ENCODE results near the gene JPH4. TPM values are rescaled to one million over a fixed set of nuclear protein-coding genes. Genes with fewer than 3 reads are reported as not detected.

The JPH4 gene
- total and polyA plus RNA-seq, 8 donors = 0.12 to 1.3 (median 0.41) TPM

DNA sequence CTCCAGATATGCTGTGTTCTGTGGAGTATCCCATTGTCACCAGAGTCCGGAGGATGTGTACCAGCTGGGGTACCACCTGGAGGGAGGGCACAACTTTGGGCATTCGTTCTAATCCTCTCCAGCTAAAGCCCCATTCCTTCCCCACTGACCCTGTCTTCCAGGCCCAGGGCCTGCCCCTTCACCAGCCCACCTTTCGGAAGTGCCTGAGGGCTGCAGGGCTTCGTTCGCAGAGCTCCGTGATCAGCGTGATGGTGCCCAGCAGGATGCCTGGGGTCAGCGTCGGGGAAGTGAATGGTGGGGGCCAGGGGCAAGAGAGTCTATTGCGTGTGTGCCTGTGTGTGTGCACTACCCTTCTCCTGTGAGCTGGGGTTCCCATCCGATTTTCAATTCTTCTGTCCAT is 13.0 kb downstream of the JPH4 start:
- DNase-seq (no peak), FAIRE-seq (no peak), ATAC-seq (no peak)
- Histone ChIP-seq H3K4me1 (peaks cover 0 to 14% (median 6%) of the 10 kb centered on the region in 3 donors), H3K9me3 (no peaks in the 10 kb centered on the region), H3K27ac (no peak overlapping the region), H3K4me3 (no peak overlapping the region), H3K27me3 (no peaks in the 10 kb centered on the region), H3K36me3 (peaks cover 0 to 24% (median 7%) of the 10 kb centered on the region in 3 donors)
- TF ChIP-seq, protein P1, sequence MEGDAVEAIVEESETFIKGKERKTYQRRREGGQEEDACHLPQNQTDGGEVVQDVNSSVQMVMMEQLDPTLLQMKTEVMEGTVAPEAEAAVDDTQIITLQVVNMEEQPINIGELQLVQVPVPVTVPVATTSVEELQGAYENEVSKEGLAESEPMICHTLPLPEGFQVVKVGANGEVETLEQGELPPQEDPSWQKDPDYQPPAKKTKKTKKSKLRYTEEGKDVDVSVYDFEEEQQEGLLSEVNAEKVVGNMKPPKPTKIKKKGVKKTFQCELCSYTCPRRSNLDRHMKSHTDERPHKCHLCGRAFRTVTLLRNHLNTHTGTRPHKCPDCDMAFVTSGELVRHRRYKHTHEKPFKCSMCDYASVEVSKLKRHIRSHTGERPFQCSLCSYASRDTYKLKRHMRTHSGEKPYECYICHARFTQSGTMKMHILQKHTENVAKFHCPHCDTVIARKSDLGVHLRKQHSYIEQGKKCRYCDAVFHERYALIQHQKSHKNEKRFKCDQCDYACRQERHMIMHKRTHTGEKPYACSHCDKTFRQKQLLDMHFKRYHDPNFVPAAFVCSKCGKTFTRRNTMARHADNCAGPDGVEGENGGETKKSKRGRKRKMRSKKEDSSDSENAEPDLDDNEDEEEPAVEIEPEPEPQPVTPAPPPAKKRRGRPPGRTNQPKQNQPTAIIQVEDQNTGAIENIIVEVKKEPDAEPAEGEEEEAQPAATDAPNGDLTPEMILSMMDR (IDR thresholded peaks at IDR 0.05) = no peak
- intact Hi-C loops (cut with DNase I) = no loop called here
- WGBS, 2 donors = 84 to 91% methylated on average over 11 of the region's 11 CpGs

DNA sequence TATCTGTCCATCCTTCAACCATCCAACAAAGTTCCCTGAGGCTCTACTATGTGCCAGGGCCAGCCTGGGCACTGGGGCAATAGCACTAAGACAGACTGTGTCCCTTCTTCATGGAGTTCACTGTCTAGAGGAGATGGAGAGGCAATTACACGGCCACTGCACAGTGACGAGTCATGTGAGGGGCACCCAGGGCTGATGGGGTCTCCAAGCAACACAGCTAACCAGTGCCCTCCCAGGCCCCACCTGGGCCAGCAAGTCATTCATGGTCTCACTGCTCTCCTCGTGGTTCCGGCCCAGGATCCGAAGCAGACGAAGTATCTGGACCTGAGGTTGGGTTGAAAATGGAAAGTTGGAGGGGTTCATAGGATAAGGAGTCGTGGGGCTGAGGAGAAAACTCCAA is 13.7 kb downstream of the JPH4 start:
- TF ChIP-seq, protein P1 (IDR thresholded peaks at IDR 0.05) = no peak
- 83 to 84% methylated on average over 7 of the region's 7 CpGs for WGBS, 2 donors
- ATAC-seq = no peak

DNA sequence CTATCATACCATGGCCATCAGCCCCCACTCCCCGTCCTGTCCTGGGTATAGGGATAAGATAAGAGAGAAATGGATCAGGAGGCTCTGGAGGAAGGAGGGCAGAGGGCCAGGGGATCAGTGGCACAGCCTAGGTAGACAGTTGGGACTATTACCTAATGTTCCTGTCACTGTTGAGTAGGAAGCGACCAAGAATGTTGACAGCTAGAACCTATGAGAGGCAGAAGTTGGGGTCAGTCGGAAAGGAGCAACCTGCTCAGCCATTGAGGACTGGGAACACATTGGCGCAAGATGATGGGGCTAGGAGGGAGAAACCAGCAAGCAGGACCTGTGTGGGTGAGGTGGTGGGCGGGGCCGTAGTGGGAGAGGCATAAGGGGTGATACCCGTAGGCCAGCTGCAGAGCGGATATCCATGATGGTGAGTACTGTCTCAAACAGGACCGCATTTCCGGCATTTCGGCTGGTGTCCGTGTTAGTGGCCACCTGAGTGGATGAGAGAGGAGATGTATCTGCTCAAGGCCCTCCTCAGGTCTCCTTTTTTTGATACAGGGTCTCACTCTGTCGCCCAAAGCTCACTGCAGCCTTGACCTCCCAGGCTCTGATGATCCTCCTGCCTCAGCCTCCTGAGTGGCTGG is 14.3 kb downstream of the JPH4 start:
- intact Hi-C loops (cut with DNase I) = loop anchor here in 2 of 3 donors (5.0 kb wide), 2 partner anchors 82 to 87 kb away; no protein-coding TSS in a partner anchor
- Histone ChIP-seq H3K4me1 (peaks cover 0 to 14% (median 6%) of the 10 kb centered on the region in 3 donors), H3K27ac (no peak overlapping the region), H3K36me3 (peaks cover 0 to 30% (median 7%) of the 10 kb centered on the region in 3 donors), H3K27me3 (no peaks in the 10 kb centered on the region), H3K9me3 (no peaks in the 10 kb centered on the region), H3K4me3 (no peak overlapping the region)
- TF ChIP-seq, protein P1 (IDR thresholded peaks at IDR 0.05) = no peak
- ATAC-seq = no peak
- WGBS, 2 donors = 88 to 94% methylated on average over 13 of the region's 13 CpGs
- no peak for FAIRE-seq
- DNase-seq = no peak

More for the DNA sequence above, 13.7 kb downstream of the JPH4 start:
- intact Hi-C loops (cut with DNase I) = loop anchor here in 2 of 3 donors (5.0 kb wide), 2 partner anchors 83 to 88 kb away; no protein-coding TSS in a partner anchor
- peaks cover 0 to 14% (median 6%) of the 10 kb centered on the region in 3 donors for H3K4me1 ChIP-seq
- no peak overlapping the region for H3K4me3 ChIP-seq
- H3K9me3 ChIP-seq = no peaks in the 10 kb centered on the region
- peaks cover 0 to 28% (median 7%) of the 10 kb centered on the region in 3 donors for H3K36me3 ChIP-seq
- H3K27ac ChIP-seq = no peak overlapping the region
- H3K27me3 ChIP-seq = no peaks in the 10 kb centered on the region
- FAIRE-seq = no peak
- DNase-seq = no peak

DNA sequence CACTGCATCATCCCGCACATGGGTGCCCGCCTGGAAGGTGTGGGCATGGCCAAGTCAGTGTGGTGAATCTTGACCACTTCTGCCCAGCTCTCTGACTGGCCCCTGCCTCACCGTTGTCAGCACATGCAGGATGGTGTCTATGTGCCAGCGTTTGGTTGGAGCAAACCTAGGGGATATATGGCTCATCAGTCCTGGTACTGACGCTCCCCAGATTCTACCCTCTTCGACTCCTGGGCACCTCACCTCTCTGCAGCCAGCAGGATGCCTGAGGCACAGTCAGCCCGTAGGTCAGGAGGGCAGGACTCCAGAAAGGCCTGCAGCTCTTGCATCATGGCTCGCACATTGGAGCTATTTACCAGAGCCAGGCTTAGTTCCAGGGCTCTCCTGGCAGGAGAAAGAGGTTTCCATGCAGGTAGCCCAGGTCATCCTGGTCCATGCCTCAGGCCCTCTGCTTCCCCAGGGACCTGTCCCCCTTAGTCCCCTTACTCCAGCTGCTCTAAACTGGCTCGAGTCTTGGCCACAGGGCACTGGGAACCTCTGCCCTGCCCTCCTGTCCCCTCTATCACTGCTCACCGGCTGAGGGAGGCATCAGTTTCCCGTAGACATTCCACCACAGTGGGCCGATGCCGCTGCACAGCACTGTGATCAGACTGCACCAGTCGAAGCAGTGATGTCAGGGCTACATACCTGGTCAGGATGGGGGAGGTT is 15.0 kb downstream of the JPH4 start:
- intact Hi-C loops (cut with DNase I) = loop anchor here in 2 of 3 donors (5.0 kb wide), 2 partner anchors 81 to 86 kb away; no protein-coding TSS in a partner anchor
- no peak overlapping the region for H3K4me3 ChIP-seq
- H3K27me3 ChIP-seq = no peaks in the 10 kb centered on the region
- TF ChIP-seq, protein P1 (IDR thresholded peaks at IDR 0.05) = no peak
- DNase-seq = no peak
- WGBS, 2 donors = 72 to 79% methylated on average over 14 of the region's 14 CpGs
- peaks cover 0 to 30% (median 7%) of the 10 kb centered on the region in 3 donors for H3K36me3 ChIP-seq
- H3K9me3 ChIP-seq = no peaks in the 10 kb centered on the region
- ATAC-seq = no peak
- peaks cover 0 to 14% (median 6%) of the 10 kb centered on the region in 3 donors for H3K4me1 ChIP-seq
- no peak for FAIRE-seq
- H3K27ac ChIP-seq = no peak overlapping the region

Data from pancreas (tissue), 10 donors.